CD14-positive monocyte (primary cell): ENCODE data around the gene PRKN. TPM values are rescaled to one million over a fixed set of nuclear protein-coding genes. Genes with fewer than 3 reads are reported as not detected.

Experiments
- DNase-seq, 3 donors: peaks; one replicate each; pipeline ENCODE4 v3.0.0-alpha.2; 2011 to 2022
- H2AFZ ChIP-seq: 2 replicates; pipeline ENCODE4 v1.6.0; 2012; ENCODE audit warnings: mild to moderate bottlenecking, low read depth, low read length, inconsistent platforms; ENCODE audit not compliant: insufficient read depth, poor library complexity, severe bottlenecking
- H3K27ac ChIP-seq, 2 donors: 1 replicate in 1 of 2; 2 replicates in 1 of 2; pipeline ENCODE4 v1.5.1; 2012 to 2013; ENCODE audit warnings: low read length in 2 of 2, control low read depth in 1 of 2, inconsistent platforms in 1 of 2, low read depth in 1 of 2, mild to moderate bottlenecking in 1 of 2
- H3K27me3 ChIP-seq, 2 donors: one replicate each; pipeline versions ENCODE4 v1.6.0 to v1.6.1; 2011 to 2013; ENCODE audit warnings: low read length in 2 of 2; ENCODE audit not compliant: control insufficient read depth in 2 of 2, insufficient read depth in 2 of 2
- H3K36me3 ChIP-seq, 2 donors: replicated peaks in 1 of 2; 1 replicate in 1 of 2; 2 replicates in 1 of 2; pipeline versions ENCODE4 v1.5.1 to v1.6.1; 2012 to 2013; ENCODE audit warnings: low read length in 2 of 2, control low read depth in 1 of 2, inconsistent platforms in 1 of 2, mild to moderate bottlenecking in 1 of 2; ENCODE audit not compliant: insufficient read depth in 2 of 2, control insufficient read depth in 1 of 2
- H3K4me1 ChIP-seq, 2 donors: 1 replicate in 1 of 2; 2 replicates in 1 of 2; pipeline versions ENCODE4 v1.5.1 to v1.6.1; 2012 to 2013; ENCODE audit warnings: low read length in 2 of 2, control low read depth in 1 of 2, inconsistent platforms in 1 of 2, mild to moderate bottlenecking in 1 of 2, moderate library complexity in 1 of 2; ENCODE audit not compliant: insufficient read depth in 2 of 2, control insufficient read depth in 1 of 2
- H3K4me2 ChIP-seq: replicated peaks from 2 replicates; pipeline ENCODE3; 2012; ENCODE audit warnings: low read length, moderate library complexity, mild to moderate bottlenecking; ENCODE audit not compliant: poor library complexity, severe bottlenecking; ENCODE audit errors: extremely low read depth
- H3K4me3 ChIP-seq, 3 experiments: fragments of 200-600 bp in 1 of 3; sonication (generic) in 1 of 3; replicated peaks in 1 of 3; 1 replicate in 2 of 3; 2 replicates in 1 of 3; pipeline ENCODE4 v1.5.1; 2011 to 2013; ENCODE audit warnings: low read length in 3 of 3, mild to moderate bottlenecking in 3 of 3, control low read depth in 2 of 3, low read depth in 2 of 3, inconsistent platforms in 1 of 3, moderate library complexity in 1 of 3
- H3K79me2 ChIP-seq: 2 replicates; pipeline ENCODE4 v1.6.0; 2012; ENCODE audit warnings: mild to moderate bottlenecking, control low read depth, inconsistent platforms, low read length, moderate library complexity; ENCODE audit not compliant: insufficient read depth
- H3K9ac ChIP-seq: 2 replicates; pipeline ENCODE4 v1.6.0; 2017; ENCODE audit warnings: low read length, mild to moderate bottlenecking; ENCODE audit not compliant: insufficient read depth, poor library complexity, severe bottlenecking
- H3K9me3 ChIP-seq, 2 donors: replicated peaks in 1 of 2; 1 replicate in 1 of 2; 2 replicates in 1 of 2; pipeline versions ENCODE4 v1.5.1 to v1.6.1; 2012 to 2013; ENCODE audit warnings: low read length in 2 of 2, control low read depth in 1 of 2; ENCODE audit not compliant: control insufficient read depth in 1 of 2, insufficient read depth in 1 of 2
- H4K20me1 ChIP-seq: 2 replicates; pipeline ENCODE4 v1.6.0; 2012; ENCODE audit warnings: mild to moderate bottlenecking, low read length, control low read depth, moderate library complexity; ENCODE audit not compliant: insufficient read depth
- H3K27ac Mint-ChIP-seq, 7 donors: one replicate each; pipeline ENCODE4 v1.8.0; 2020; ENCODE audit warnings: mild to moderate bottlenecking in 7 of 7, mixed read lengths in 7 of 7, moderate library complexity in 6 of 7, inconsistent platforms in 2 of 7
- H3K27me3 Mint-ChIP-seq, 3 donors: one replicate each; pipeline ENCODE4 v1.8.0; 2021 to 2022; ENCODE audit warnings: low read depth in 3 of 3, mild to moderate bottlenecking in 3 of 3, mixed read lengths in 3 of 3, moderate library complexity in 3 of 3, inconsistent platforms in 1 of 3
- H3K36me3 Mint-ChIP-seq, 2 donors: one replicate each; pipeline ENCODE4 v1.8.0; 2020; ENCODE audit warnings: mixed read lengths in 2 of 2, inconsistent platforms in 1 of 2, mild to moderate bottlenecking in 1 of 2
- H3K4me1 Mint-ChIP-seq: one replicate; pipeline ENCODE4 v1.8.0; 2020; ENCODE audit warnings: mild to moderate bottlenecking, mixed read lengths
- H3K4me3 Mint-ChIP-seq, 2 donors: one replicate each; pipeline ENCODE4 v1.8.0; 2020; ENCODE audit warnings: mild to moderate bottlenecking in 2 of 2, mixed read lengths in 2 of 2, moderate library complexity in 1 of 2
- H3K9me3 Mint-ChIP-seq, 7 donors: one replicate each; pipeline ENCODE4 v1.8.0; 2020 to 2022; ENCODE audit warnings: mixed read lengths in 7 of 7, mild to moderate bottlenecking in 6 of 7, moderate library complexity in 6 of 7, inconsistent platforms in 2 of 7
- WGBS: methylation state at CpG from one replicate; pipeline ENCODE4 v1.1.5; 2013; ENCODE audit warnings: missing lambda C conversion rate; ENCODE audit not compliant: insufficient coverage; 5-methylcytosine and 5-hydroxymethylcytosine counted together
- intact Hi-C, 2 donors: fragments of 100-400 bp; cut with micrococcal nuclease; formaldehyde crosslinking; loops; one replicate each; pipeline versions ENCODE4 v1.15.0 to v1.15.1; 2023
- polyA plus RNA-seq, 3 donors: library from polyadenylated mRNA; depleted of rRNA in 1 of 3; unstranded in 2 of 3; stranded (reverse) in 1 of 3; fragments of 300-500 nt in 2 of 3; fragments of >200 nt in 1 of 3; fragmentation: Illumina TruSeq in 2 of 3; gene quantifications; 1 replicate in 2 of 3; 2 replicates in 1 of 3; pipeline ENCODE4 v1.2.3, GENCODE V29; 2012 to 2021
- TF ChIP-seq, protein P1 (sequence below): fragments of 200-600 bp; IDR thresholded peaks from one replicate; pipeline ENCODE4 v1.8.0; 2022; ENCODE audit warnings: antibody characterized with exemption, mild to moderate bottlenecking

Gene PRKN
- polyA plus RNA-seq, 3 donors = 0.19 to 0.21 TPM; not detected in 1

GRCh38 chr6:161564952-161565351 is 1162.6 kb downstream of the PRKN start:
- no peak overlapping the region for H3K27ac ChIP-seq
- H4K20me1 ChIP-seq = no peaks in the 10 kb centered on the region
- no peak overlapping the region for H2AFZ ChIP-seq
- 93% methylated on average over 3 of the region's 3 CpGs for WGBS
- H3K9ac ChIP-seq = no peak overlapping the region
- H3K9me3 ChIP-seq = peaks cover 22 to 39% of the 10 kb centered on the region in 2 donors
- no peak overlapping the region for H3K27ac Mint-ChIP-seq
- TF ChIP-seq, protein P1, sequence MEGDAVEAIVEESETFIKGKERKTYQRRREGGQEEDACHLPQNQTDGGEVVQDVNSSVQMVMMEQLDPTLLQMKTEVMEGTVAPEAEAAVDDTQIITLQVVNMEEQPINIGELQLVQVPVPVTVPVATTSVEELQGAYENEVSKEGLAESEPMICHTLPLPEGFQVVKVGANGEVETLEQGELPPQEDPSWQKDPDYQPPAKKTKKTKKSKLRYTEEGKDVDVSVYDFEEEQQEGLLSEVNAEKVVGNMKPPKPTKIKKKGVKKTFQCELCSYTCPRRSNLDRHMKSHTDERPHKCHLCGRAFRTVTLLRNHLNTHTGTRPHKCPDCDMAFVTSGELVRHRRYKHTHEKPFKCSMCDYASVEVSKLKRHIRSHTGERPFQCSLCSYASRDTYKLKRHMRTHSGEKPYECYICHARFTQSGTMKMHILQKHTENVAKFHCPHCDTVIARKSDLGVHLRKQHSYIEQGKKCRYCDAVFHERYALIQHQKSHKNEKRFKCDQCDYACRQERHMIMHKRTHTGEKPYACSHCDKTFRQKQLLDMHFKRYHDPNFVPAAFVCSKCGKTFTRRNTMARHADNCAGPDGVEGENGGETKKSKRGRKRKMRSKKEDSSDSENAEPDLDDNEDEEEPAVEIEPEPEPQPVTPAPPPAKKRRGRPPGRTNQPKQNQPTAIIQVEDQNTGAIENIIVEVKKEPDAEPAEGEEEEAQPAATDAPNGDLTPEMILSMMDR = no peak
- no peaks in the 10 kb centered on the region for H3K4me1 ChIP-seq
- intact Hi-C loops = no loop called here
- H3K4me3 ChIP-seq = no peak overlapping the region
- H3K4me3 Mint-ChIP-seq = no peak overlapping the region
- DNase-seq = no peak
- H3K36me3 Mint-ChIP-seq = no peaks in the 10 kb centered on the region
- H3K4me2 ChIP-seq = no peak overlapping the region
- peaks cover 0 to 17% (median 7%) of the 10 kb centered on the region in 7 donors for H3K9me3 Mint-ChIP-seq
- H3K36me3 ChIP-seq = no peaks in the 10 kb centered on the region
- no peaks in the 10 kb centered on the region for H3K27me3 Mint-ChIP-seq
- H3K27me3 ChIP-seq = no peaks in the 10 kb centered on the region
- H3K79me2 ChIP-seq = no peaks in the 10 kb centered on the region
- H3K4me1 Mint-ChIP-seq = no peaks in the 10 kb centered on the region

DNA sequence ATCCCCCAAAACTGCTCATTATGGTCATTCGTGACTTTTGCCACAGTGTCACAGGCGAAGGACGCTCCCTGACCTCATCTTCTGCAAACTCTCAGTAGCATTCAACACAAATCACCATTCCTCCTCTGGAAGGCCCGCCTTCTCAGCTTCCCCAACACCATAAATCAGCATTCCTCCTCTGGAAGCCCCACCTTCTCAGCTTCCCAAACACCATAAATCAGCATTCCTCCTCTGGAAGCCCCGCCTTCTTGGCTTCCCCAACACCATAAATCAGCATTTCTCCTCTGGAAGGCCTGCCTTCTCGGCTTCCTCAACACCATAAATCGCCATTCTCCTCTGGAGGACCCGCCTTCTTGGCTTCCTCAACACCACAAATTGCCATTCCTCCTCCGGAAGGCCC is 1165.7 kb downstream of the PRKN start:
- no peak overlapping the region for H3K27ac Mint-ChIP-seq
- intact Hi-C loops = no loop called here

More for the DNA sequence above, 1165.7 kb downstream of the PRKN start:
- Histone ChIP-seq H3K27ac (no peak overlapping the region), H3K4me1 (no peaks in the 10 kb centered on the region), H3K4me3 (no peak overlapping the region), H3K9me3 (peaks cover 16 to 47% of the 10 kb centered on the region in 2 donors), H3K36me3 (no peaks in the 10 kb centered on the region), H3K9ac (no peak overlapping the region), H2AFZ (no peak overlapping the region), H3K4me2 (no peak overlapping the region), H3K79me2 (no peaks in the 10 kb centered on the region), H3K27me3 (no peaks in the 10 kb centered on the region), H4K20me1 (no peaks in the 10 kb centered on the region)
- WGBS = 88% methylated on average over 9 of the region's 9 CpGs
- Mint-ChIP-seq H3K36me3 (no peaks in the 10 kb centered on the region), H3K27me3 (no peaks in the 10 kb centered on the region), H3K4me3 (no peak overlapping the region), H3K9me3 (peaks cover 0 to 10% (median 1%) of the 10 kb centered on the region in 7 donors), H3K4me1 (no peaks in the 10 kb centered on the region)
- TF ChIP-seq, protein P1 = no peak
- no peak for DNase-seq
